ENCODE measurements around the gene PTTG2. TPM values are rescaled to one million over a fixed set of nuclear protein-coding genes. Genes with fewer than 3 reads are reported as not detected.

PTTG2 gene
- polyA plus RNA-seq, 1 experiment = not detected

GRCh38 chr4:37924946-37925345 is 35.3 kb upstream of the PTTG2 start:
- DNase-seq (ENCODE audit: low read depth) = no peak
- no peaks in the 10 kb centered on the region for H3K36me3 ChIP-seq (ENCODE audit: control insufficient read depth, insufficient read depth, low read length)
- ChIA-PET POLR2A (no interaction called here), CTCF (no interaction called here)
- no peak for TF ChIP-seq CTCF (IDR thresholded peaks at IDR 0.05; ENCODE audit: insufficient read depth, low read depth, low read length)
- H3K4me3 ChIP-seq (ENCODE audit: low read depth, low read length) = no peak overlapping the region
- H3K27me3 ChIP-seq (ENCODE audit: control insufficient read depth, insufficient read depth, low read length) = no peaks in the 10 kb centered on the region; the same call in 1 of the 2 replicates

GRCh38 chr4:37927434-37927833 is 32.8 kb upstream of the PTTG2 start:
- Histone ChIP-seq H3K36me3 (ENCODE audit: control insufficient read depth, insufficient read depth, low read length) (no peaks in the 10 kb centered on the region), H3K27me3 (ENCODE audit: control insufficient read depth, insufficient read depth, low read length) (peaks cover 2% of the 10 kb centered on the region; the same call in 1 of the 2 replicates), H3K4me3 (ENCODE audit: low read depth, low read length) (no peak overlapping the region)
- CTCF ChIA-PET = interaction anchor here (1.6 kb wide), 1 partner anchor 24 kb away, joined by 3 read pairs; no protein-coding TSS in a partner anchor
- POLR2A ChIA-PET = no interaction called here
- no peak for DNase-seq (ENCODE audit: low read depth)
- no peak for TF ChIP-seq CTCF (IDR thresholded peaks at IDR 0.05; ENCODE audit: insufficient read depth, low read depth, low read length)

- peaks cover 2% of the 10 kb centered on the region; the same call in 1 of the 2 replicates for H3K27me3 ChIP-seq (ENCODE audit: control insufficient read depth, insufficient read depth, low read length)
- CTCF ChIA-PET = interaction anchor here (1.6 kb wide), 1 partner anchor 23 kb away, joined by 3 read pairs; no protein-coding TSS in a partner anchor
- POLR2A ChIA-PET = no interaction called here
- no peak for TF ChIP-seq CTCF (IDR thresholded peaks at IDR 0.05; ENCODE audit: insufficient read depth, low read depth, low read length)
- H3K4me3 ChIP-seq (ENCODE audit: low read depth, low read length) = no peak overlapping the region
- H3K36me3 ChIP-seq (ENCODE audit: control insufficient read depth, insufficient read depth, low read length) = no peaks in the 10 kb centered on the region
- DNase-seq (ENCODE audit: low read depth) = no peak
These were observed 31.5 kb upstream of the PTTG2 start for GRCh38 chr4:37928426-37929416.

- POLR2A ChIA-PET = no interaction called here
- H3K36me3 ChIP-seq (ENCODE audit: control insufficient read depth, insufficient read depth, low read length) = no peaks in the 10 kb centered on the region
- H3K4me3 ChIP-seq (ENCODE audit: low read depth, low read length) = no peak overlapping the region
- no peak for TF ChIP-seq CTCF (IDR thresholded peaks at IDR 0.05; ENCODE audit: insufficient read depth, low read depth, low read length)
- no peak for DNase-seq (ENCODE audit: low read depth)
- CTCF ChIA-PET = no interaction called here
- H3K27me3 ChIP-seq (ENCODE audit: control insufficient read depth, insufficient read depth, low read length) = peaks cover 2% of the 10 kb centered on the region; the same call in 1 of the 2 replicates
These were observed 26.1 kb upstream of the PTTG2 start for GRCh38 chr4:37934096-37934495.

GRCh38 chr4:37934609-37935008 is 25.6 kb upstream of the PTTG2 start:
- H3K36me3 ChIP-seq (ENCODE audit: control insufficient read depth, insufficient read depth, low read length) = no peaks in the 10 kb centered on the region
- DNase-seq (ENCODE audit: low read depth) = no peak
- no peak overlapping the region for H3K4me3 ChIP-seq (ENCODE audit: low read depth, low read length)
- CTCF ChIA-PET = no interaction called here
- POLR2A ChIA-PET = no interaction called here
- H3K27me3 ChIP-seq (ENCODE audit: control insufficient read depth, insufficient read depth, low read length) = peaks cover 2% of the 10 kb centered on the region; the same call in 1 of the 2 replicates
- TF ChIP-seq CTCF (IDR thresholded peaks at IDR 0.05; ENCODE audit: insufficient read depth, low read depth, low read length) = no peak
